NCI-H2107 (cell line): ENCODE results near the gene HOXA1.

Source experiments
- DNase-seq: peaks from one replicate; lab custom pipeline; 2025; lab: John Stamatoyannopoulos, UW

HOXA1 gene

DNA sequence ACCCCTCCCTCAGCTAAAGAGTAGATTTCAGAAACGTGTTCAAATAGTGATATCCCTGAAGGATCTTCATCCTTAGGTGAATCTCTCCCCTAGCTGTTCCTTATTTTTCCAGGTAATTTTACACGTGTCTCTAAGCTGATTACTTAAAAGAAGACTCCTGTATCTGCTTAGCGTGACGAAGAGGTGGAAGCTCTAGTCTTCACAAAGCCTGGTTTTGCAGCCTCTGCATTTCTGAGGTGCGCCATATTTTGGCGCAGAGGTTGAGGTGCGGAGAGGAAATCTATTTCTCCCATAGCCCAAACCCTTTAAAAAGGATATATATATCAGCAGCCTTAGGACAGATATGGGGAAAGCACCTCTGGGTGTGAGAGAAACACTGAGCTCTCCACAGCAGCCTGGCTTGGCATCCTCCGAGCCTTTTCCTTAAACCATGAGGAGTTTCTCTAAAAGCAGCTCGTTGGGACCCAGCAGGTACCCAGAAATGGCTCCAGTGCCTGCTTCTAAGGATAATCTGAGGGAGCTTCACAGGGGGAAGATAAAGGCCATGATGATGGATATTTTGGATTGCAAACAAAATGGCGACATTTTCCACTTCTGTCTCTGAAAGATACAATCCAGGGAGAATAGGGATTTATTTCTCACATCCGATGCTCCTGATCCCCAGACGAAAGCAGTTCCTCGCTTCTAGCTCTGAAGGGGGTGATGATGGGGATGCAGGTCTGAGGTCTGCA lies 9.7 kb upstream of the HOXA1 start:
- no peak for DNase-seq

DNA sequence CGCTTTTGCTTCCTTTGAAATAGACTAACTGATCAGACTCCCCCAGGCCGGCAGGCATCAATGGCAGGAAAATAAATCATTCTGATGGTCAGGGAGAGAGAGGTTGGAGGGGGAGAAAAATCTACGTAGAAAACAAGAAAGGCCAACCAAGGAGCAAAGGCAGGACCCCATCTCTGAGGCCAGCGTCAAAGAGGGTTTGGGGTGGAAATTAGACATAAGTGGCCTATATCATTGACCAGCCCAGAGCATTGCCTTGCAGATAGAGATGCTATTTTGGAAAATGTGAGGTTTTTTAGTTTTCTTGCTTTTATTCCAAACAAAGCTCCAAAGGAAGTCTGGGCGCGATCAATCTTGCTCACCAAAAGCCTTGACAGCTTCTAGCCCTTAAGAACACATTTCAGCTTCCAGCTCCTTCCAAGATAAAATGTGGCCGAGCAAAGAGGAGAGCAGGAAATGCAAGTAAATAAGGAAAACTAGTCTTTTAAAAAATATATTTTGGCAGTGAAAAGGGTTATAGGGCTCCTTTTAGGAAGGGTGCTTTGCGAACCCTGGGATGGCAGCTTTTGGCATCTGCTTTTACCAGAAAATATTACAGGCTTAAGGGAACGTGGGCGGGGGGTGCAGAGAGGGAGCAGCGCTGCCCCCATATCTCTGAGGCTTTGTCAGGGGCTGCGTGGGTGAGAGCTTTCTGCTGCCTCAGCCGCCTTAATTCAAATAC lies 8.7 kb upstream of the HOXA1 start:
- no peak for DNase-seq

DNA sequence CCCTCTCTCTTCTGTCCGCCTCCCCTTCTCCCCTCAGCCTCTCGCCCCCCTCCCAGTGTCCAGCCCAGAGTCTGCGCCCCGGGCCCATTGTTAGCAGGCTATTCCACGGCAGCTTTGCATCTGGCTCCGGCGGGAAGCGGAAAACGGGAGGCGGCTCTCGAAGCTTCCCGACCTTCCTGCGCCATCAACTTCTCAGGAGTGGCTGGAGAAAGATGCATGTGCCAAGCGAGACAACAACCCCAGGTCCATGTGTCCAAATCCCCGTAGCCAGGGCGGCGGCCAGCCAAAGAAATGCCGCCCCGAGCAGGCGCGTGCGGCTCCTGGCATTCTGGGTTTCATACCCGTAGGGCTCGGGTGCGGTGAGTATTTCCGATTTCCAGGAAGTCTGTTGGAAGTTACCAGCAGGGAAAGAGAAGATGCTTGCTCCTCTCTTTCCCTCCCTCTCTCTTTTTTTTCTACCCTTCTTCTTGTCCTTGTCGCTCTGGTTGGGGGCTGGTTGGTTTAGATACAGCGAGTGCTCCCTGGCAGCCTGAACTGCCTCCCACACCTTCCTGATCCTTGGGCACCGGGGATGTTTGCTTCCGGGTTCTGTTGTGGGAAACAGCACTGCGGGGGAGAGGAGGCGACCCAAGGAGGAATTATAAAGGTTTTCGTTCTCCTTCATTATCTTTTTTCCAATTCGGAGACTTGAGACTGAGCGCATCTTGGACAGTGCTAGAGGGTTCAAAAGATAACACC lies 7.9 kb upstream of the HOXA1 start:
- no peak for DNase-seq

DNA sequence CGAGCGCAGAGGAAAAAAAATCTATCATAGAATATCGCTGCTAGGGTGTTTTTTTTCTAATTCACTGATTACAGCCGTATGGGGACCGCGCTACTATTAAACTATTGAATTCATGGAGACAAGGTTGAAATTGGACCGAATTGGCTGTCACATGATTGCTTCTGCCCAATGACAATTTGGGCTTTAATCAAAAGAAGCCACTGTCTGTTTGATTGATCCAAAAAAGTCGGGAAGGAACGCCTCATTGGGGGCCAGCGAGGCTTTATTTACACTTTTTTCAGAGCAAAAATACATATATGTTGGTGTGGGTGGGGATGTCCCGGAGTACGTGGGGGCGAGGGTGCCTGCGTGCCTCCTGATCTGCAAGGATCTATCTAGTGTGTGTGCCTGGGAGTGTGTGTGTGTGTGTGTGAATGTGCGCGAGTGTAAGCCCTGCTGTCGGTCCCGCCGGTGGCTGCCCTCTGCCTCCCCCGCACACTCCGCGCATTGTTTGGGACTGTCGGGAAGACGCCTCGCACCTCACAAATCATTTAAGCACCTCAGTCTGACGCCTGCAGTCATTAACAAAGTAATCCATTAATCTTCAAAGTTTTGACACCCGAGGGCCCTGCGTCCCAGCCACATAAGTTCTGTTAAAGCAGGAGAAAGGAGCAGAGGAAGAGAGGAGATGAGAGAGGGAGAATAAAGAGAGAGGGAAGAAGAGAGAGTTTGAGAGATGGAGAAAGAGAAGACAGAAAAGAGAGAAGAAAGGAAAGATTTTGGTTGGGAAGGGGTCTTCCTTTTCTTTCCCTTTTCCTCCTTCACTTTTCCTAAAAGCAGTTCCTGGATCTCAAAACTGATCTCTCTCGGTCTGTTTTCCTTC lies 7.0 kb upstream of the HOXA1 start, which contains the start of gene HOXA2:
HOXA2 (minus strand) TSS at position 103 of the 862 bp plus-strand sequence. CDS start 183 bp downstream, outside the sequence.
- no peak for DNase-seq

DNA sequence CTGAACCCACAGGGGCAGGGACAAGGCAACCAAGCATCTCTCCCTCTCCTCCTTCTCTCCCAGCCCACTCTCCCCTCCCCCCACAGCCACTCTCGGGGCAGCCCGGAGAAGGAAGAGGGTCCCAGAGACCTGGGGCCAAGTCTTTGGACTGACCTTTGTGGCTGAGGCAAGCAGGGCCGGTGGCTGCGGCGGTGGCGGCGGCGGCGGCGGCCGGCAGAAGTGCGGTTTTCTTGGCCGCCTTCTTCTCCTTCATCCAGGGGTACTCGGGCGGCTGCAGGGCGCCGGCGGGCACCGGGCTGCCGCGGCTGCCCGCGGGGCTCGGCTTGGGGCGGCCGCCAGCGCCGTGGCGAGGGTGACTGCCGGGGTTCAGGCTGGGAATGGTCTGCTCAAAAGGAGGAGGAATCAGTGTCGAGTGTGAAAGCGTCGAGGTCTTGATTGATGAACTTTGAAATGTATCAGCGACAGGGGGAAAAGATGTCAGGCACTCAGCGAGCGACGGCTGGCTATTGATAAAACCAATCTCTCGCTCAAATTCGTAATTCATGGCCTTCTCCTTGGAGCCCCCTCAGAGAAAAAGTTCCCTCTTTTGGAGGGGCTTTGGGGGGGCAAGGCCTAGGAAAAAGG lies 6.3 kb upstream of the HOXA1 start:
- no peak for DNase-seq

DNA sequence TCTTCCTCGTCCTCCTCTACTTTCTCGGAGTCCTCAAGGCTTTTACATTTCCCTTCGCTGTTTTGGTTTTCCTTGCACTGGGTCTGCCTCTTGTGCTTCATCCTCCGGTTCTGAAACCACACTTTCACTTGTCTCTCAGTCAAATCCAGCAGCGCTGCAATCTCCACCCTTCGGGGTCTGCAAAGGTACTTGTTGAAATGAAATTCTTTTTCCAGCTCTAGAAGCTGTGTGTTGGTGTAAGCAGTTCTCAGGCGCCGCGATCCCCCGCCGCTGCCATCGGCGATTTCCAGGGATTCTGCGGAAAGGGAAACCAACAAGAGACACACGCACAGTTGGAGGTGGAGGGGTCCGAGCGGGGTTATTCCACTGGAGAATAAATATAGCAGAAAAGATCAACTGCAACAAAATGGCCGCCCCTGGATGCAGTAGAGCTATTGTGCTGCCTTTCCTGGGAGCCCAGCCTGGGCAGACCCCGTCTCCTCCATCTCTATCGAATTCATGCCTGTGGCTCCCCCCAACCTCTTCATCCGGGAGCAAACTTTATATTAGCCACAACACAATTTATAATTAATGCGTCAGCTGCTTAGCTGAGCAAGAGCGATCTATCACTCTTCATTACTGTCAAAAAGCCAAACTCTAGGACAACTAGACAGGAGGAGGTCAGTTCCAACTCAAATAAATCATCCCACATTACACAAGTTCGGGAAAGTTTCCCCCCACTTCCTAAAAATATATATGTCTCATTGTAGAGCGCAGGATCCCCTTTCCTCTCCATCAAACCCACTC lies 5.6 kb upstream of the HOXA1 start:
- DNase-seq: no peak

DNA sequence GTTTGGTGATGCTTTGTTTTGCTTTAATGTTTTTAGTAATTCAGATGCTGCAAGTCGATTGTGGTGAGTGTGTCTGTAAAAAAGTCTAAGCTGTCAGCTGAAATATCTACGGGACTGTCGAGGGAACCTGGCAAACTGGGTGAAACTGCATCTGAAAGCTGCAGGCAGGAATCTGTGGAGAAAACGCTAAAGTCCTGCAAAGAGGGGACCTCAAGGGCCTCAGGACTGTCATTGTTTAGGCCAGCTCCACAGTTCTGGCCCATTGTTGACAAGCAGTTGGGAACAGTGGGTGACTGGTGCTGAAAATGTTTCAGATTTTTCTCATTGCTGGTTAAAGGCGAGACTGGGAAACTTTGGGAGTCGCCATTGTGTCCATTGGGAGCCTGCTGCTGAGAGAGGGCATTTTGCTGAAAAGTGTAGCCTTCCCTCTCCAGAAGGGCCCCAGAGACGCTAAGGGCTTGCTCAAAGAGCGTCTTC lies 4.9 kb upstream of the HOXA1 start:
- no peak for DNase-seq

DNA sequence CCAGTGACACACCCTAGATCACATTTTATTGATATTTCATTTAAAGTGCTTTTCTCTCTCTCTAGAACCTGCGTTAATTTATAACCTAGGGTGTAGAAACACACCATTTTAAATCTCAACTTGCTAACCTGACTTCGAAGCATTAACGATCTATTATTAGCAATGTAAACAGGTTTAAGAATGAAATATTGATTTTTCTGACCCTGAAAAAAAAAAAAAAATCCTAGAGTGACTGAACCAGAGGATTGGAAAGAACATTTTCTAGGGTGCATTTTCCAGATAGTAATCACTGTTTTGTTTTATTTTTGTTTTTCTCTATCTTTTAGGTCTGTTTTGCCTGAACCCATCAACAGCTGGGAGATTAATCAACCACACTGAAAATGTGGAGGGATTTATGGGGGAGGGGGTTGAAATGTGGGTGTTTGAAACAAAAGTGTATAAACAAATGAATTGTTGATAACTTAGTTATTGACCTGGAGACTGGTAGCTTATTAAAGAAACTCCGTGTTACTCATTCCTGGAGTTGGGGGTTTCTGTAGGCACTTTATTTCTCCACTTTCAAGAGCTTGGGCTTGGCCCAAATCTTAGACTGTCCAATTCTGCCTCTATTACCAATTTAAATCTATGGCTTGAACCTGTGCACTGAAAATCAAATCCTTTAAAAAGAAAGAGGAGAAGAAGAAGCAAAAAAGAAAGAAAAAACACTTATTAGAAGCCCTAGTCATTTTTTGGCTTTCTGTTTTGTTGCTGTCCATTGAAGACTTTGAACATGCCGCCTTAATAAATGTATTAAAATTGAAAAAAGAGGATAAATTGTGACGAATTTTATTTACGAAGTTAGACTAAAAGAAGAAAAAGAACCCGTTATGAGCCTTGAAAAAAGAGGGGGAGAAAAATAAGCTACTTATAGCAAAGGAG lies 3.9 kb upstream of the HOXA1 start:
- DNase-seq: no peak

DNA sequence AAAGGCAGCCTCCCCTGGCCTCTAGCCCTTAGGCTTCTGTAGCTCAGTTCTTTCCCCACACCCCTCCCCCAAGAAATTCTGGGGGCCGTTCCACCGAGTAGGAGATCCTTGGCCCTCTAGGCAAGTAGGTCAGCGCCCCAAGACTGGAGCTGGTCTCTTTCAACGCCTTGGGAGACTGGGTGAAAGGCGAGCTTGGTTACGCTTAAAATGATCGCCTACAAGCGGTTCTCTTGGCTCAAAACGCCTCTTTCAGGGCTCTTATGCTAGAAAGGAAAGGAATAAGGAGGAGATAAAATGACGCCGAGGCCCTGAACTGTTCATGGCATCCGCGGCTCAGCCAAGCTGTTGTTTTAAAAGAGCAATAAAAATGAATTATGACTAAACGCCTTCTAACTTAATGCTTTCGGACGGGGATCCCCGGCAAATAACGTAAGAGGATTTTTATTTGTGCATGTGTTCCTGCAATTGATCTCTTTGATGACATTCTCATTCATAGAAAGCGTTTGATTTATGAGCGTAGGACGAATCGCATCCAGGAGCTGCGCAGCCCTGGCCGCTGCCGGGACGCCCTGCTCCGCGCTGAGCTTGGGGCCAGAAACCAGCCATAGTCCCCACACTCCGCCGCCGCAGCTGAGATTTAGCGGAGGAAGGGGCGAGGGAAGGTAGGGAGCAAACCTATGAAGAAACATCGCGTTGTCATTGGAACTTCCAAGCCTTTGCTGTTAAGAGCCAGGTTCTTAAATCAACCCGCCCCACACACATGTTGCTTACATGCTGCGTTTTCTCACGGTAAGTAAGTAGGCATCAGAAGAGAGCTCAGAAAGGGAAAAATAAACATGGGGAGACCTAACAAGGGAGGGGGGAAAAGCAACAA lies 3.0 kb upstream of the HOXA1 start:
- no peak for DNase-seq

DNA sequence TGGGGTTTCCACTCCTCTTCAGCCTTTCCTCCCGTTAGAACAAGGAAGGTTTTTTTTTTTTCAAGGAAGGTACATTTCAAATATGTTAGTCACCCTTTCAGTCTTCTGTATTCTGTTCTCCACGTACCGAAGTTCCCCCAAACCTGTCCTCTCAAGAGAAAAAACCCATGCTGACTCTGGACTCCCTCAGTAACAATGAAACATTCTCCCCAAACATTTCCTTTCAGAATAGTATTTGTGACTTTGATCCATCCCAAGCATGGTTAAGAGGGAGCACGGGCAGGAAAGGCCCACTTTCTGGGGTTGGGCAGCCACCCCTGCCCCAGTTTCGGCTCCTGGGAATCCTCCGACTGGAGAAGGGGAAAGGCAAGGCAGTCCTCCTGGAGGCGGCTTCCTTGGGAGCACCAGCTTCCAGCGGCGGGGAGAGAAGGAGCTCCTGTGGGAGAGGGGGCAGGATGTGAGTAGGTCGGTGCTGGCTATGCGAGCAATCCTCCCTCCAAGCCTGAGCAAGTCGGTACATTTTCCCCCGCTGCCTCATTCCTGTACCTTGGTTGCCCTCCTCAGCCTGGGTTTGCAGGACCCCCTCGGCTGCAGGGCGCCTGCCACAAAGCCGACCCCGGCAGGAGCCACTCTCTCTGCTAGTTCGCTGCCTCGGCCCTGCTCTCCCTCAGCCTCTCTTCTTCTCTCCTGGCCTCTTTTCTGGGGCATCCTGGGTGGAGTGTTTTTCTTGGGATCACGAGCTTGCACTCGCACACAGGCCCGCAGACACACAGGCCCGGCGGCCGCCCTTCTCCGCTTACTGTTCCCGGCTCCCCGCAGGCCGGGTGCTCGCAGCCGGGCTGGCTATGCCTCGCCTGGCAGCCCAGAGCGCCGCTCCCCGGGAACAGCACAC lies 2.1 kb upstream of the HOXA1 start:
- DNase-seq: no peak

DNA sequence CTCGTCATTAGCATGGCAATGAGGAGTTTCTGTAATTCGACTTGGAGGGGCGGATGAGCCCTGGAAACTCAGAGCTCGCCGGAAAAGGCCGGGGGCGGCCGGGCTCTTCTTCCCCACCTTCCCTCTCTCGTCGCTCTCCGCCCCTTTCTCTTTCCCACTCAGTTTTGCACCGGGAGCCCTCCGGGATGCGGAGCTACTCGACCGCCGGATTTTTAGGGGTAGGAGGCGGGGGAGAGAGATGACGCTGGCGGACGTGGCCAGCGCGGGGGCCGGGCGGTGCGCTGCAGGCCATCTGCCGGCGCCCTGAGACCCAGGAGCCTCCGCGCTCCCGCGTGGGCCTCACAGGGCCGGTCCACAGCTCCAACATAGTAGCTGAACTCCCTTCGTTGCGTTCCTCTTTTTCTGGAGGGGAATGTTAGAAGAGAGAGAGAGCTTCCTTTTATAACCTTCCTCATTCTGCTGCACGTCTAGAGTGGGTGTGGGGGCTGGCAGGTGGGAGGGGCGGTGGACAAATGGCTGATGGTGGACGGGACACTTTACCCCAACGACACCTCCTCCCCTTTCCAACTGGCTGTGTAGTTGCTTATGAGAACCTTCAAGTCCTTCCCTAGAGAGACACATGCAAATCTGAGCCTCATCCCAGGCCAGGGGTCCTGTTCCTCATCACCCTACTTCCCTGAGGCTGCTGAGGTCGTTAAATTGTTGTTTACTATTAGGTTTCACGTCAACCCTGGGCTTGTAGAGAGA lies 1.1 kb upstream of the HOXA1 start:
- no peak for DNase-seq

DNA sequence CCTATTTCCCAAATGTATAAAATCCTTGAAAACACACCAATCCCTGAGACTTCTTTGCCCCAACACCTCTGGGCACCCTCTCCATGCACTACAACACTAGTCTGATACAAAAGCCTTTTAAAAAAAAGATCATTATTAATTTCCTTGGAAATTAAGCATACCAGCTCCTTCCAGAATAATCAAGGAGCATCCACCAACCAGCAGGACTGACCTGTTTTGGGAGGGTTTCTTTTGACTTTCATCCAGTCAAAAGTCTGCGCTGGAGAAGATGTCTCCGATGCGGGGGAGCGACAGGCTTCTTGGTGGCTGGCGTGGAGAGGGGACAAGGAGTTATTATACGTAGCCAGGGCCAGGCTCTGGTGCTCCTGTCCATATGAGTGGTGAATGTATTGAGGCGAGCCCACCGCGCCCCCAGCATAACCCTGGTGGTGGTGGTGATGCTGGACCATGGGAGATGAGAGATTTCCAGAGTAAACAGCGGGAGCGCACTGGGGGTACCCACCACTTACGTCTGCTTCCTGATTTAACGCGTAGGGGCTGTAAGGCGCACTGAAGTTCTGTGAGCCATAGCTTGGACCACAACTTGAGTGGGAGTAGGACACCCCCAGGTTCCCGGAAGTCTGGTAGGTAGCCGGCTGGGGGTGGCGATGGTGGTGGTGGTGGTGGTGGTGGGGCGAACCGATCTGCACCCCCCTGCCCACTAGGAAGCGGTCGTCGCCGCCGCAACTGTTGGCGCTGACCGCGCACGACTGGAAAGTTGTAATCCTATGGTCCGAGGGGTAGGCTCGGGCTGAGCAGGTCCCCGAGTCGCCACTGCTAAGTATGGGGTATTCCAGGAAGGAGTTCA lies 527 bp downstream of the HOXA1 start:
- no peak for DNase-seq

DNA sequence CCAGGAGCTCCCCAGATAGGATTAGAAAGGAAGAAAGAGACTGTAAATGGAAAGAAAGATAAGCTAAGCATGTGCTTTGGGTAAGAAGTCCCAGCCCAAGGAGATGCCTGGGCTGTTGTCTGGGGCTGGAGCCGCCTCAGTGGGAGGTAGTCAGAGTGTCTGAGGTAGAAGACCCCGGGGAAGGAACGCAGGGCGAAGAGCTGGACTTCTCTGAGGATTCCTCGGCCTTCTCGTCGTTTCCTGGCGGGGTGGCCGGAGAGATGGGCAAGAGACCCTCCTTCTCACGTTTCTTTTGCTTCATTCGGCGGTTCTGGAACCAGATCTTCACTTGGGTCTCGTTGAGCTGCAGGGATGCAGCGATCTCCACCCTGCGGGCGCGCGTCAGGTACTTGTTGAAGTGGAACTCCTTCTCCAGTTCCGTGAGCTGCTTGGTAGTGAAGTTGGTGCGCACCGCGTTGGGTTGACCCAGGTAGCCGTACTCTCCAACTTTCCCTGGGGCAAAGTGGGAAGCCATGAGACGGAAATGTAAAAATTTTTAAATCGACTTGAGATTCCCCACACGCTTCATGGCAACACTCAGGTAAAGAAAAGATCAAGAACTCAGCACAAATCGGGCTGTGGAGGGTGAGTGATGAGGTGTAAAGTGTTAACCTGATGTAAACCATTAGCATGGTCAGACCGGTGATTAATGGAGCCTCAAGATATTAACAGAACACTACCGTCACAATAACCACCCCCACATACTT lies 1.3 kb downstream of the HOXA1 start:
- no peak for DNase-seq

DNA sequence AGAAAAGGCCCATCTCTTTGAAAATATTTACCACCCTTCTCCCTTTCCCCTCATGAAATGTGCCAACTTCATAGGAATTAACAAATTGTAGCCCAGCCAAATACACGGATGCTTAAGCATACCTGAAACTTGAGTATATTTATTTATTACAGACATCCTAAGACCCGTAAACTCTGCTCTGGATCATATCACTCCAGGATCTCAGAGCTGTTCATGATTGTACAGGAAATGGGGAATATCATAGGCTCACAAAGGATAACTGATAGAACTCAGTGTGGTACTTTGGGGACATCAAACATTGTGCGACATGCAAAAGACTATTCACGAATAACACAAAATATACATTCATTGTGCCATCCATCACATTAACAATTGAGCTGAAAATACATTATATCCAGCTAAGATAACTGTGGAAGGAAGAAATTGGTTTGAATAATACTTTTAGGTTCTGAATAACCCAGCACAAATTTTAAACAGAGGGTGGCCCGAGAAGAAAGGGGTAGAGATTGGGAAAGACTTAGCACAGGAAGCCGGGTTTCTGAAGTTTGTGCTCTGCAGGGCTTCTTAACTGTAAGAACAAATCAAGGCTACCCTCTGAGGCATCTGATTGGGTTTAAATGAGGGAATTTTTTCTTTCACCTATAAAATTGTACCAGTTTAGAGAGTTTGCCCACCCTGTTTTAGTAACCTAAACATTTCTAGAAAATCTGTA lies 2.5 kb downstream of the HOXA1 start:
- no peak for DNase-seq

DNA sequence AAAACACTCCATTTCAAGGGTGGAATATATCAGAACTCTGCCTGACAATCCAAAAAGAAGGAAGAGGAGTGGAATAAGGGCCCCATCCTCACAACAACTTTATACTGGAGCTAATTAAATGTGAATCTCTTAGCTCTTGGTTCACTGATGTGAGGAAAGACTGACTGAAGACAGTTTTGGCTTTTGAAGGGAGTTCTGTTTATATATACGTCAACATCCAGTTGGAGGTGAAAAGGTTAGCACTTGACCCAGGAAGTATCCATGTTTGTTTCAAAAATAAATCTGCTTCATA lies 3.0 kb downstream of the HOXA1 start:
- no peak for DNase-seq
